ENCODE data around the gene KCNA4.
"Not testable (repeated sequence)": the region's sequence is repeated elsewhere in the genome, so short reads cannot be mapped to it uniquely, and the experiment has no call there.

KCNA4 gene

GRCh38 chr11:30016588-30017363 lies at the start of gene KCNA4:
Gene KCNA4, minus strand, starts transcription at chr11:30017030. Its CDS starts 4,352 bp downstream, at chr11:30012678.
- Histone ChIP-seq H3K36me3 (ENCODE audit: control insufficient read depth, insufficient read depth, low read length) (no peaks in the 10 kb centered on the region), H3K27me3 (ENCODE audit: control insufficient read depth, insufficient read depth, low read length) (peaks cover 45% of the 10 kb centered on the region), H3K4me1 (ENCODE audit: control insufficient read depth, insufficient read depth, low read length) (peaks cover 8% of the 10 kb centered on the region), H3K9ac (ENCODE audit: low read length) (no peak within 1 kb of the TSS), H3K4me3 (ENCODE audit: low read length) (no peak within 1 kb of the TSS), H3K9me3 (ENCODE audit: control insufficient read depth, low read length) (no peaks in the 10 kb centered on the region)

DNA sequence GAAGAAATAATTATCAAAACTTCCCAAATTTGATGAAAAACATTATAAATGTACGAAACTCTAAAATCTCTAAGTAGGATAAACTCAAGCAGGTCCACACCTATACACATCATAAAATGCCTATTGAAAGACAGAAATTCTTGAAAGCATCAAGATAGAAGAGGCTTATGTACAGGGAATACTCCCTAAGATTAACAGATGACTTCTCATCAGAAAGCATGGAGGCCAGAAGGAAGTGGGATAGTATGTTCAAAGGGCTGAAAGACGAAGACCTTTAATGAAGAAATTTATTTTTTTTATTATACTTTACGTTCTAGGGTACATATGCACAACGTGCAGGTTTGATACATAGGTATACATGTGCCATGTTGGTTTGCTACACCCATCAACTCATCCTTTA lies 45.3 kb upstream of the KCNA4 start:
- Histone ChIP-seq H3K4me3 (ENCODE audit: low read length) (no peak overlapping the region), H3K4me1 (ENCODE audit: control insufficient read depth, insufficient read depth, low read length) (no peaks in the 10 kb centered on the region), H3K9ac (ENCODE audit: low read length) (no peak overlapping the region), H3K9me3 (ENCODE audit: control insufficient read depth, low read length) (no peaks in the 10 kb centered on the region), H3K36me3 (ENCODE audit: control insufficient read depth, insufficient read depth, low read length) (no peaks in the 10 kb centered on the region), H3K27me3 (ENCODE audit: control insufficient read depth, insufficient read depth, low read length) (no peaks in the 10 kb centered on the region)

- no peaks in the 10 kb centered on the region for H3K4me1 ChIP-seq (ENCODE audit: control insufficient read depth, insufficient read depth, low read length)
- H3K9ac ChIP-seq (ENCODE audit: low read length) = no peak overlapping the region
- H3K36me3 ChIP-seq (ENCODE audit: control insufficient read depth, insufficient read depth, low read length) = no peaks in the 10 kb centered on the region
- H3K9me3 ChIP-seq (ENCODE audit: control insufficient read depth, low read length) = no peaks in the 10 kb centered on the region
- H3K27me3 ChIP-seq (ENCODE audit: control insufficient read depth, insufficient read depth, low read length) = no peaks in the 10 kb centered on the region
- H3K4me3 ChIP-seq (ENCODE audit: low read length) = no peak overlapping the region
These were observed 42.5 kb upstream of the KCNA4 start for GRCh38 chr11:30059172-30059815.

- Histone ChIP-seq H3K9ac (ENCODE audit: low read length) (no peak overlapping the region), H3K27me3 (ENCODE audit: control insufficient read depth, insufficient read depth, low read length) (no peaks in the 10 kb centered on the region), H3K4me1 (ENCODE audit: control insufficient read depth, insufficient read depth, low read length) (no peaks in the 10 kb centered on the region), H3K9me3 (ENCODE audit: control insufficient read depth, low read length) (no peaks in the 10 kb centered on the region), H3K36me3 (ENCODE audit: control insufficient read depth, insufficient read depth, low read length) (no peaks in the 10 kb centered on the region), H3K4me3 (ENCODE audit: low read length) (no peak overlapping the region)
These were observed 32.4 kb upstream of the KCNA4 start for GRCh38 chr11:30049214-30049613.

DNA sequence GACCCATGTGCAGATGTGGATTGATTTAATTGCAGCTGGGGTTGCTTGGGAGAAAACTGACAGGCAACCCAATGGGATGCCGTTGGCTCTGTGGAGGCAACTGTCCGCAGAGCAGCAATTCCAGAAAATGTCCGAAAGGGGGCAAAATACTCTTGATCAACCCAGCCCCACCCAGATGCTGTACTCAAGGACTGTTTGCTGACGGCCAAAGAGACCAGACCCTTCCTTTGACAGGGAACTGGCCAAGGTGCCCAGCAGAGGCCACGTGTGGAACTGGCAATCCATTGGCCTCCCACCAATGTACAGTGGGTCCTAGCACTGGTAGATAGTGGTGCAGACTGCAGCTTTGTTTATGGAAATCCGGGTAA lies 29.7 kb upstream of the KCNA4 start:
- H3K9me3 ChIP-seq (ENCODE audit: control insufficient read depth, low read length) = no peaks in the 10 kb centered on the region
- H3K4me3 ChIP-seq (ENCODE audit: low read length) = no peak overlapping the region
- no peaks in the 10 kb centered on the region for H3K4me1 ChIP-seq (ENCODE audit: control insufficient read depth, insufficient read depth, low read length)
- H3K9ac ChIP-seq (ENCODE audit: low read length) = no peak overlapping the region
- H3K36me3 ChIP-seq (ENCODE audit: control insufficient read depth, insufficient read depth, low read length) = no peaks in the 10 kb centered on the region
- no peaks in the 10 kb centered on the region for H3K27me3 ChIP-seq (ENCODE audit: control insufficient read depth, insufficient read depth, low read length)

GRCh38 chr11:30045921-30046577 lies 29.2 kb upstream of the KCNA4 start:
- H3K4me3 ChIP-seq (ENCODE audit: low read length) = no peak overlapping the region
- H3K9me3 ChIP-seq (ENCODE audit: control insufficient read depth, low read length) = no peaks in the 10 kb centered on the region
- H3K27me3 ChIP-seq (ENCODE audit: control insufficient read depth, insufficient read depth, low read length) = no peaks in the 10 kb centered on the region
- H3K4me1 ChIP-seq (ENCODE audit: control insufficient read depth, insufficient read depth, low read length) = no peaks in the 10 kb centered on the region
- no peak overlapping the region for H3K9ac ChIP-seq (ENCODE audit: low read length)
- H3K36me3 ChIP-seq (ENCODE audit: control insufficient read depth, insufficient read depth, low read length) = no peaks in the 10 kb centered on the region

GRCh38 chr11:30045144-30045543 lies 28.3 kb upstream of the KCNA4 start:
- Histone ChIP-seq H3K36me3 (ENCODE audit: control insufficient read depth, insufficient read depth, low read length) (no peaks in the 10 kb centered on the region), H3K4me3 (ENCODE audit: low read length) (no peak overlapping the region), H3K4me1 (ENCODE audit: control insufficient read depth, insufficient read depth, low read length) (no peaks in the 10 kb centered on the region), H3K9me3 (ENCODE audit: control insufficient read depth, low read length) (no peaks in the 10 kb centered on the region), H3K9ac (ENCODE audit: low read length) (no peak overlapping the region), H3K27me3 (ENCODE audit: control insufficient read depth, insufficient read depth, low read length) (no peaks in the 10 kb centered on the region)

GRCh38 chr11:30041171-30041570 lies 24.3 kb upstream of the KCNA4 start:
- Histone ChIP-seq H3K9me3 (ENCODE audit: control insufficient read depth, low read length) (no peaks in the 10 kb centered on the region), H3K36me3 (ENCODE audit: control insufficient read depth, insufficient read depth, low read length) (no peaks in the 10 kb centered on the region), H3K9ac (ENCODE audit: low read length) (no peak overlapping the region), H3K4me3 (ENCODE audit: low read length) (no peak overlapping the region), H3K27me3 (ENCODE audit: control insufficient read depth, insufficient read depth, low read length) (no peaks in the 10 kb centered on the region), H3K4me1 (ENCODE audit: control insufficient read depth, insufficient read depth, low read length) (no peaks in the 10 kb centered on the region)

- not testable (repeated sequence) for H3K9ac ChIP-seq (ENCODE audit: low read length)
These were observed 17.9 kb upstream of the KCNA4 start for GRCh38 chr11:30034746-30035145.

GRCh38 chr11:30034166-30034565 lies 17.3 kb upstream of the KCNA4 start:
- not testable (repeated sequence) for H3K9ac ChIP-seq (ENCODE audit: low read length); H3K27me3 ChIP-seq (ENCODE audit: control insufficient read depth, insufficient read depth, low read length); H3K4me1 ChIP-seq (ENCODE audit: control insufficient read depth, insufficient read depth, low read length); H3K9me3 ChIP-seq (ENCODE audit: control insufficient read depth, low read length); H3K36me3 ChIP-seq (ENCODE audit: control insufficient read depth, insufficient read depth, low read length); H3K4me3 ChIP-seq (ENCODE audit: low read length)

More at GRCh38 chr11:30034746-30035145, 17.9 kb upstream of the KCNA4 start:
- not testable (repeated sequence) for H3K4me1 ChIP-seq (ENCODE audit: control insufficient read depth, insufficient read depth, low read length); H3K36me3 ChIP-seq (ENCODE audit: control insufficient read depth, insufficient read depth, low read length); H3K27me3 ChIP-seq (ENCODE audit: control insufficient read depth, insufficient read depth, low read length); H3K9me3 ChIP-seq (ENCODE audit: control insufficient read depth, low read length); H3K4me3 ChIP-seq (ENCODE audit: low read length)

GRCh38 chr11:30025396-30026139 lies 8.7 kb upstream of the KCNA4 start:
- no peaks in the 10 kb centered on the region for H3K27me3 ChIP-seq (ENCODE audit: control insufficient read depth, insufficient read depth, low read length)
- H3K36me3 ChIP-seq (ENCODE audit: control insufficient read depth, insufficient read depth, low read length) = no peaks in the 10 kb centered on the region
- no peaks in the 10 kb centered on the region for H3K4me1 ChIP-seq (ENCODE audit: control insufficient read depth, insufficient read depth, low read length)
- H3K9ac ChIP-seq (ENCODE audit: low read length) = no peak overlapping the region
- no peaks in the 10 kb centered on the region for H3K9me3 ChIP-seq (ENCODE audit: control insufficient read depth, low read length)
- H3K4me3 ChIP-seq (ENCODE audit: low read length) = no peak overlapping the region

- H3K9ac ChIP-seq (ENCODE audit: low read length) = no peak overlapping the region
- no peaks in the 10 kb centered on the region for H3K9me3 ChIP-seq (ENCODE audit: control insufficient read depth, low read length)
- no peak overlapping the region for H3K4me3 ChIP-seq (ENCODE audit: low read length)
- H3K4me1 ChIP-seq (ENCODE audit: control insufficient read depth, insufficient read depth, low read length) = no peaks in the 10 kb centered on the region
- H3K36me3 ChIP-seq (ENCODE audit: control insufficient read depth, insufficient read depth, low read length) = no peaks in the 10 kb centered on the region
- H3K27me3 ChIP-seq (ENCODE audit: control insufficient read depth, insufficient read depth, low read length) = peaks cover 9% of the 10 kb centered on the region
These were observed 6.2 kb upstream of the KCNA4 start for GRCh38 chr11:30023074-30023473.

Measured in mucosa of stomach (tissue), 1 donor.